ENCODE measurements around the gene SPART.
"Not testable (repeated sequence)": the region's sequence is repeated elsewhere in the genome, so short reads cannot be mapped to it uniquely, and the experiment has no call there.

The SPART gene

DNA sequence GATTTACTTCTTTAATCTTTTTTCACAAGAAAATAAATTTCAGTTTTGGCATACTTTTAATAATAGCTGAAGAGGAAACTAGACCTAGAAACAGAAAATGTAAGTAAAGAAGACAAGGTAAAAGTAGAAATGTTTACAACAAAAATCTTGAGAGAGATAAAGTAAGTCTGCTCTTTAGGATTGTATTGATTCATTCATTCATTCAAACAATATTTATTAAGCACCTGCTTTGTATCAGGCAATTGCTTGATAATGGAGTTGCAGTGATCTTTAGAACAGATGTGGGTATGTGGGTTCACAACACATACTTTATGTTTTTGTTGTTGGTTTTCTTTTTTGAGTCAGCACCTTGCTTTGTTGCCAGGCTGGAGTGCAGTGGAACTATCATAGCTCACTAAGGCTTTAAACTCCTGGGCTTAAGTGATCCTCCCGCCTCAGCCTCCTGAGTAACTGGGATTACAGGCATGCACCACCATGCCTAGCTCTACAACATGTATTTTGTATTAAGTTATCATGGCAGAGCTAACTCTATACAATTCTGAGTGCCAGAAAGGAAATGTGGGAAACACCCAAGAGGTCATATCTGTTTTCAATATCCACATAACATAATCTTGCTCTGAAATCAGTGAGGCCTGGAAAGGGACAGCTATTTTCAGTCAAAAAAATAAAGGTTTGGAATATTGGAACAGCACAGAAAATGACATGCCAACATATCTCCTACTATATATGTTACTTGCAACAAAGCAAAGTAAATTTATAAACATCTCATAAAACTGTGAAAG is 8.8 kb upstream of the SPART start:
- no peak for DNase-seq (ENCODE audit: low read depth in 2 of 2, low spot score in 1 of 2)

DNA sequence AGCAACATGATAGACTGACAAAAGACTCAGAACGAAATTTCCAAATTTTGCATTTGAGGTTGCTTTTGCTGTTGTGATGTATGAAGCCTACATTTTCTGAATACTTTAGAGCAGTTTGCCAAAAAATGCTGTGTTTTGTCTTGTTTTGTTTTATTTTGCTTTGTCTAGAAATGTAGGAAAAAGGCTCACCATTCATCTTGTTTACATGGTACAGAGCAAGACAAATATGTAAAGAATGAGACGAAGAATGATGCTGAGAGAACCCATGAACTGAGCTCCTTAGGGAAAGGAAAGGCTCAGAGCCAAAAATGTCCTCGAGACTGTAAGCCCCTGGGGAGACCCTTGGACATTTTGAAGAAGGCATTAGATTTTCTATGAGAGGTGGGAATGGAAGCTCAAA is 6.8 kb upstream of the SPART start:
- DNase-seq (ENCODE audit: low read depth in 2 of 2, low spot score in 1 of 2): no peak

DNA sequence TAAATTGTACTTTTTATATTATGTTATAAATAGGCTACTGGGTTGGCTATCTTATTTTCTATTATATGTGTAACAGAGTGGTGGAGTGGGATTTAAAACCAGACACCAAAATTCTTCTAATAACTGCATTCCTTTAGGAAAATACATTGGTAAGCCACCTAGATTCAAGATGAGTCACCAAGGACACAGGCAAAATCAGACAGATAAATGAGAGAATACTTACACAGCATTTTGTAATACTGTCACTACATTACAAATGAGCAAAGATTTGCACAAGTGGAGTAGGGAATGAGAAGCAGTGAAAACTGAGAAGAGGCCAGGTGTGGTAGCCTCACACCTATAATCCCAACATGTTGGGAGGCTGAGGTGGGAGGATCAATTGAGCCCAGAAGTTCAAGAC is 6.2 kb upstream of the SPART start:
- no peak for DNase-seq (ENCODE audit: low read depth in 2 of 2, low spot score in 1 of 2)

GRCh38 chr13:36347531-36348210 is 1.5 kb upstream of the SPART start:
- DNase-seq (ENCODE audit: low read depth in 2 of 2, low spot score in 1 of 2): no peak

DNA sequence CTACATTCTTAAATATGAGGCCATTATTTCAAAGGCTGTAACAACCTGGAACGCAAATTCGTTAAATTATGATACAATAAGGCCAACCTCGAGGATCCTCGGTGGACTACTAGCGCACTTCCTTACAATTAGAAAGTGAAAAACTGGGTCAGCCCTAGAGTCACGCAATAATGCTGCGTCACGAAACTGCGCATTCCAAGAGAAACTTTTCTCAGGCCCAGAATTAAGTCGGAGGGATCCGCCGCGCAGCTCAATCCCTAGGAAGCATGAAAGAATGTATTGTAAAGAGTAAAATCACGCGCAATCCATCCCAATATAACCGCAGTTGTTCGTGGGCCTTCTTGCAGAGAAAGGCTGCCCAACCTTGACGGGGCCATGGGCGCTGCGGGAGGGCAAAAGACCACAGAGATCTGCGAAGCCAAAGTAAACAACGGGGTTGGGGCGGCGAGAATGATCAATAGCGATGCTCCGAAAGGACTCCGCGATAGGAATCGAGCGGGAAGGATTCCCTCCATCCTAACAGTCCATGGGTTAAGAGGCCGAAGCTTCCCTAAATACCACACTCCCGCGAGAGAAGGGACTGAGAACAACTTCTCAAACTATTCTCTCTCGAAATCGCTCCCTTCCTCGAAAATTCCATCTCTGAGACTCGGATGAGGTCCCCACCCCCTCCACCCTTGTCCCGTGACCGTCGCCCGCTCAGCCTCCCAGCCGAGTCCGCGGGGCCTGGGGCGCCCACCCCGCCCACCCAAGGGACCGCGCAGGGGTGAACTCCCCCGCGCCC is 564 bp downstream of the SPART start:
- DNase-seq (ENCODE audit: low read depth in 2 of 2, low spot score in 1 of 2): peak in 1 of 2 donors; percentile 2

GRCh38 chr13:36344886-36345437 is 1.2 kb downstream of the SPART start:
- DNase-seq (ENCODE audit: low read depth in 2 of 2, low spot score in 1 of 2): no peak

DNA sequence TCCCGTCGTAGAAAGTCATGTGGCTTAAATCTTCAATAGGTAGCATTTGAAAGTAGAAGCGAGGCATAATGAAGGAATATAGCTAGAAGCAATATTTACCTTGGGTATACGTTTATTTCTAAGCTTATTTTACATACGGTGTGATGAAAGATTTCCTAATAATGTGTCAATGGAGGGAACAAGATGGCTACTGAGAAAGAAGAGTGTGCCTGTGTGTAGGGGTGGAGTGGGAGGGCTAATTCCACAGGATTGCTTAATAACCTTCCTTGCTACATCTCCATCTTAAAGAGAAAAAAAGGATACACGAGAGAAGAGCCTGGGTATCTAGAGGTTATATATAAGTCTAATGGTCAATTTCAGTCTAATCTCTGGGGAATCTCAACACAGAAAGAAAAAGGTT is 2.0 kb downstream of the SPART start:
- DNase-seq (ENCODE audit: low read depth in 2 of 2, low spot score in 1 of 2): no peak

DNA sequence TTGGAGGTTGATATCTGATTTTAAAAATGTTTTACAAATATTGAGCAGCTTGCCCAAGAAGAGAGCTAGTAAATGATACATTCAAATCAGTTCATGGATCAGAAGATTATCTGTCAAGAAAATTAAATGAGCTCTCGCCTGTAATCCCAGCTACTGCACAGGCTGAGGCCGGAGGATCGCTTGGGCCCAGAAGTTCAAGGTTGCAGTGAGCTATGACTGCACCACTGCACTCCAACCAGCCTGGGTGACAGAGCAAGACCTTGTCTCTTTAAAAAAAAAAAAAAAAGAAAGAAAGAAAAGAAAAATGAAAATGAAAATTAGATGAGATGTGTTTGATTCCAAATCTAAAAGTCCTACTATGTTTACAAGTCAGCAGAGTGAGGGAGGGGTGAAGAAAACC is 2.4 kb downstream of the SPART start:
- no peak for DNase-seq (ENCODE audit: low read depth in 2 of 2, low spot score in 1 of 2)

GRCh38 chr13:36342715-36343114 is 3.5 kb downstream of the SPART start:
- DNase-seq (ENCODE audit: low read depth in 2 of 2, low spot score in 1 of 2): no peak

DNA sequence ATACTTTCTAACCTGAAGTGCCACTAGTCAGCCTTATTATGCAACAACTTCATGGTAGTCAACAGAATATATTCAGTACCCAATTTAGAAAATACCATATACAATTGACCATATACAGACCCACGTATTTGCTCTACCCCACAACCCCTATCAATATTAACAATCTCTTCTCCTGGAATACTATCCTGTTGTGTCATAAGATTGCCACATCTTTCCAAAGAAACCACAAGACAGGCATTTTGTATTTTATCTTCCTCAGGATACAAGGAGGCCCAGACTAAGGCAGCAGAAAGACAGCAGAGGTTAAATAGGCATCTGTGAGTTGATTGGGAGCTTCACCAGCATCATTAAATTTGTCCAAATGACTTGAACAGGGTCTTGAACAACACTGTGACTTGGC is 4.5 kb downstream of the SPART start:
- no peak for DNase-seq (ENCODE audit: low read depth in 2 of 2, low spot score in 1 of 2)

GRCh38 chr13:36339600-36340155 is 6.5 kb downstream of the SPART start:
- no peak for DNase-seq (ENCODE audit: low read depth in 2 of 2, low spot score in 1 of 2)

DNA sequence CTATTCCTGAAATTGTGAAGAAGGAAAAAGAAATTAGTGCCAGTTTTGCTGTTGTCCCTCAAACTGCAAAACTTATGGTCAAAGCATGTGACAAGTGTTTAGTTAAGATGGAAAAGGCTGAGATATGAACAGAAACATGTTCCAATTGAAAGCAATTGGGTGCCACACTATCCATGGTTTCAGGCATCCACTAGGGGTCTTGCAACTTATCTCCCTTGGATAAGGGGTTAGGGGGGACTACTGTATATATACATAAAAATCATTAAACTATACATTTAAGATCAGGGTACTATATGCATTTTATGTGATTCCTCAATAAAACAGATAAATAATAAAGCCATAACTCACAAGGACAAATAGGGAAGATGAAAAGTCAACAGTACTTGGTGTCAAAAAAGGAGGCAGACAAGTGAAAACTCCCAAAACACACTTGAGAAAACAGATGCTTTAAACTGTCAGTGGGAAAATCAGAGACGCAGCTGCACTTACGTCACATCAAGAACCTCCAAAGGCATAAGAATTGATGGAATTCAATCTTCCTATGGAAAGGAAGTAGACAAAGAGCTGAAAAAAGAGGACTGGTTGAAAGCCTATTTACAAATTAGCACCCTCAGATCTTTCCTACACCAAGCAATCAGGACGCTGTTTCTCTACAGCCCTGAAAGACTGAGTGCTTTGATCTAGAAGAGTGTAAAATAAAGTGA is 8.1 kb downstream of the SPART start:
- no peak for DNase-seq (ENCODE audit: low read depth in 2 of 2, low spot score in 1 of 2)

DNA sequence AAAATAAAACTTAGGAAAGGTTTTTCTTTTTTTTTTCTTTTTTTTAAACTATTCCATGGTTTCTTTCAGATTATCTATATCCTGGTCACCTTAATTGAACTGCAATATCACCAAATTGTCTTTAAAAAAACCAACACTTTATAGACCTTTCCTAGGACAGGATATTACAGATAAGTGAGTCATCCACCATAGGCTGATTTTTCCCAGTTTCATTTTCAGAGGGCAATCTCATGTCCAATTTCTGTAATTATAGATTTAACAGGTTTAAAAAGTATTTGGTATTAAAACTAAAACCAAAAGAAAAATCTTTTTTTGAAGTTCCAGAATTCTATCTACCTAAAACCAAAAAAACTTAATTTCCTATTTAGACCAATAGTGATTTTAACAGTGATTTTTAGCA is 13.2 kb downstream of the SPART start:
- DNase-seq (ENCODE audit: low read depth in 2 of 2, low spot score in 1 of 2): no peak

GRCh38 chr13:36332255-36332654 is 13.9 kb downstream of the SPART start:
- DNase-seq (ENCODE audit: low read depth in 2 of 2, low spot score in 1 of 2): not testable (repeated sequence)

GRCh38 chr13:36331280-36331679 is 14.9 kb downstream of the SPART start:
- no peak for DNase-seq (ENCODE audit: low read depth in 2 of 2, low spot score in 1 of 2)

GRCh38 chr13:36329361-36329760 is 16.8 kb downstream of the SPART start:
- no peak for DNase-seq (ENCODE audit: low read depth in 2 of 2, low spot score in 1 of 2)

GRCh38 chr13:36328821-36329220 is 17.4 kb downstream of the SPART start:
- DNase-seq (ENCODE audit: low read depth in 2 of 2, low spot score in 1 of 2): no peak

- no peak for DNase-seq (ENCODE audit: low read depth in 2 of 2, low spot score in 1 of 2)
These were observed 20.3 kb downstream of the SPART start for GRCh38 chr13:36325912-36326311.

GRCh38 chr13:36324881-36325280 is 21.3 kb downstream of the SPART start:
- DNase-seq (ENCODE audit: low read depth in 2 of 2, low spot score in 1 of 2): not testable (repeated sequence)

GRCh38 chr13:36323951-36324566 is 22.1 kb downstream of the SPART start:
- no peak for DNase-seq (ENCODE audit: low read depth in 2 of 2, low spot score in 1 of 2)
